HFFc6 (cell line): ENCODE data around the gene MAT2B. TPM values are rescaled to one million over a fixed set of nuclear protein-coding genes. Genes with fewer than 3 reads are reported as not detected.
A peak's percentile ranks its signal among the peaks of the same experiment; 100 is the strongest.

Experiments used
- DNase-seq: peaks from one replicate; pipeline ENCODE4 v3.0.0-alpha.2; 2018
- H3K27ac Mint-ChIP-seq: 2 replicates; pipeline ENCODE4 v1.8.0; 2020; ENCODE audit warnings: mild to moderate bottlenecking, mixed read lengths
- H3K27me3 Mint-ChIP-seq: 2 replicates; pipeline ENCODE4 v1.8.0; 2021; ENCODE audit warnings: mild to moderate bottlenecking, moderate library complexity, mixed read lengths; ENCODE audit not compliant: insufficient read depth
- H3K36me3 Mint-ChIP-seq: 2 replicates; pipeline ENCODE4 v1.8.0; 2021; ENCODE audit warnings: low read depth, mixed read lengths
- H3K4me1 Mint-ChIP-seq: 2 replicates; pipeline ENCODE4 v1.8.0; 2020; ENCODE audit warnings: low read depth, mixed read lengths
- H3K4me3 Mint-ChIP-seq: 2 replicates; pipeline ENCODE4 v1.8.0; 2020; ENCODE audit warnings: mild to moderate bottlenecking, moderate library complexity, mixed read lengths
- H3K9me3 Mint-ChIP-seq: 2 replicates; pipeline ENCODE4 v1.8.0; 2020; ENCODE audit warnings: mild to moderate bottlenecking, mixed read lengths
- CTCF ChIP-seq: fragments of 200-600 bp; sonication (generic); IDR thresholded peaks from 2 replicates; pipeline ENCODE4 v1.5.0; 2021; ENCODE audit warnings: antibody characterized with exemption, mild to moderate bottlenecking
- total RNA-seq, 6 experiments: library from RNA; stranded (reverse); fragmentation: NEBNext Ultra II Directional; extraction: Animal tissue kit (Norgen Biotek cat#: 25700); gene quantifications; 2 replicates in 1 of 6; 3 replicates in 5 of 6; pipeline ENCODE4 v1.2.3, GENCODE V29; 2021

MAT2B gene
- total RNA-seq, 6 experiments from 2014 or later: 38.8 to 53.2 (median 48.4) TPM

- Mint-ChIP-seq H3K36me3 (peaks cover 23% of the 10 kb centered on the region), H3K27ac (peak within 1 kb of the TSS; percentile 100), H3K27me3 (no peaks in the 10 kb centered on the region), H3K4me1 (peaks cover 57% of the 10 kb centered on the region), H3K4me3 (peak within 1 kb of the TSS; percentile 94), H3K9me3 (no peaks in the 10 kb centered on the region; the same call in 1 of the 2 replicates)
- TF ChIP-seq CTCF: peak; percentile 60
- DNase-seq: peak; percentile 99
These were observed 45.4 kb upstream of the MAT2B start, which contains the start of gene NUDCD2 for GRCh38 chr5:163459819-163460561. NUDCD2 (minus strand) TSS chr5:163460102; CDS start chr5:163460050, 52 bp downstream.

GRCh38 chr5:163460562-163461171, 44.8 kb upstream of the MAT2B start, which contains the start of gene HMMR:
HMMR (plus strand) TSS chr5:163460632; CDS start chr5:163460693, 61 bp downstream.
- Mint-ChIP-seq H3K36me3 (peaks cover 18% of the 10 kb centered on the region), H3K9me3 (no peaks in the 10 kb centered on the region; the same call in 1 of the 2 replicates), H3K4me1 (peaks cover 50% of the 10 kb centered on the region), H3K27ac (peak within 1 kb of the TSS; percentile 100), H3K4me3 (peak within 1 kb of the TSS; percentile 94), H3K27me3 (no peaks in the 10 kb centered on the region)
- no peak for DNase-seq
- no peak for TF ChIP-seq CTCF

GRCh38 chr5:163463063-163463435, 42.4 kb upstream of the MAT2B start:
- Mint-ChIP-seq H3K36me3 (peaks cover 9% of the 10 kb centered on the region), H3K27me3 (no peaks in the 10 kb centered on the region), H3K9me3 (no peaks in the 10 kb centered on the region; the same call in 1 of the 2 replicates), H3K4me3 (peak overlapping the region; percentile 53; the same call in 1 of the 2 replicates), H3K27ac (peak overlapping the region; percentile 100), H3K4me1 (peaks cover 36% of the 10 kb centered on the region)
- TF ChIP-seq CTCF: no peak
- no peak for DNase-seq

GRCh38 chr5:163467682-163468081, 37.7 kb upstream of the MAT2B start:
- peaks cover 15% of the 10 kb centered on the region for H3K36me3 Mint-ChIP-seq
- H3K9me3 Mint-ChIP-seq: no peaks in the 10 kb centered on the region
- H3K27ac Mint-ChIP-seq: no peak overlapping the region
- DNase-seq: no peak
- H3K4me1 Mint-ChIP-seq: peaks cover 17% of the 10 kb centered on the region
- no peak for TF ChIP-seq CTCF
- no peaks in the 10 kb centered on the region for H3K27me3 Mint-ChIP-seq
- no peak overlapping the region for H3K4me3 Mint-ChIP-seq

GRCh38 chr5:163473635-163474243, 31.7 kb upstream of the MAT2B start:
- H3K4me3 Mint-ChIP-seq: no peak overlapping the region

More at GRCh38 chr5:163473635-163474243, 31.7 kb upstream of the MAT2B start:
- peak; percentile 81 for TF ChIP-seq CTCF
- H3K27me3 Mint-ChIP-seq: no peaks in the 10 kb centered on the region
- H3K27ac Mint-ChIP-seq: no peak overlapping the region
- H3K4me1 Mint-ChIP-seq: peaks cover 17% of the 10 kb centered on the region
- H3K9me3 Mint-ChIP-seq: no peaks in the 10 kb centered on the region
- DNase-seq: no peak
- H3K36me3 Mint-ChIP-seq: peaks cover 10% of the 10 kb centered on the region; the same call in 1 of the 2 replicates
